Liver (tissue), 3 donors: ENCODE measurements around the gene USP46.

Experiments
- NR2F2 ChIP-seq: IDR thresholded peaks from 2 replicates; pipeline ENCODE4 v1.6.1; 2016; ENCODE audit warnings: antibody characterized with exemption
- RAD21 ChIP-seq, 2 donors: IDR thresholded peaks; 2 replicates each; pipeline ENCODE4 v1.6.1; 2016; ENCODE audit warnings: antibody characterized with exemption in 2 of 2, mild to moderate bottlenecking in 2 of 2
- TF ChIP-seq, protein P1 (sequence below): fragments of 150-350 bp; IDR thresholded peaks from 2 replicates; pipeline ENCODE4 v1.5.1; 2017; ENCODE audit warnings: improper control_type of control experiment, low read depth, low read length; ENCODE audit not compliant: missing input control
- donor health status: healthy.
- donor health status: healthy.

- TF ChIP-seq, protein P1, sequence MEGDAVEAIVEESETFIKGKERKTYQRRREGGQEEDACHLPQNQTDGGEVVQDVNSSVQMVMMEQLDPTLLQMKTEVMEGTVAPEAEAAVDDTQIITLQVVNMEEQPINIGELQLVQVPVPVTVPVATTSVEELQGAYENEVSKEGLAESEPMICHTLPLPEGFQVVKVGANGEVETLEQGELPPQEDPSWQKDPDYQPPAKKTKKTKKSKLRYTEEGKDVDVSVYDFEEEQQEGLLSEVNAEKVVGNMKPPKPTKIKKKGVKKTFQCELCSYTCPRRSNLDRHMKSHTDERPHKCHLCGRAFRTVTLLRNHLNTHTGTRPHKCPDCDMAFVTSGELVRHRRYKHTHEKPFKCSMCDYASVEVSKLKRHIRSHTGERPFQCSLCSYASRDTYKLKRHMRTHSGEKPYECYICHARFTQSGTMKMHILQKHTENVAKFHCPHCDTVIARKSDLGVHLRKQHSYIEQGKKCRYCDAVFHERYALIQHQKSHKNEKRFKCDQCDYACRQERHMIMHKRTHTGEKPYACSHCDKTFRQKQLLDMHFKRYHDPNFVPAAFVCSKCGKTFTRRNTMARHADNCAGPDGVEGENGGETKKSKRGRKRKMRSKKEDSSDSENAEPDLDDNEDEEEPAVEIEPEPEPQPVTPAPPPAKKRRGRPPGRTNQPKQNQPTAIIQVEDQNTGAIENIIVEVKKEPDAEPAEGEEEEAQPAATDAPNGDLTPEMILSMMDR, result no peak
- TF ChIP-seq NR2F2 (no peak), RAD21 (IDR thresholded peaks at IDR 0.05) (no peak)
Observed at GRCh38 chr4:52646741-52647140, 12.4 kb downstream of the USP46 start.
